ENCODE data around the gene EFNA3.
A peak's percentile ranks its signal among the peaks of the same experiment; 100 is the strongest.

Gene EFNA3

DNA sequence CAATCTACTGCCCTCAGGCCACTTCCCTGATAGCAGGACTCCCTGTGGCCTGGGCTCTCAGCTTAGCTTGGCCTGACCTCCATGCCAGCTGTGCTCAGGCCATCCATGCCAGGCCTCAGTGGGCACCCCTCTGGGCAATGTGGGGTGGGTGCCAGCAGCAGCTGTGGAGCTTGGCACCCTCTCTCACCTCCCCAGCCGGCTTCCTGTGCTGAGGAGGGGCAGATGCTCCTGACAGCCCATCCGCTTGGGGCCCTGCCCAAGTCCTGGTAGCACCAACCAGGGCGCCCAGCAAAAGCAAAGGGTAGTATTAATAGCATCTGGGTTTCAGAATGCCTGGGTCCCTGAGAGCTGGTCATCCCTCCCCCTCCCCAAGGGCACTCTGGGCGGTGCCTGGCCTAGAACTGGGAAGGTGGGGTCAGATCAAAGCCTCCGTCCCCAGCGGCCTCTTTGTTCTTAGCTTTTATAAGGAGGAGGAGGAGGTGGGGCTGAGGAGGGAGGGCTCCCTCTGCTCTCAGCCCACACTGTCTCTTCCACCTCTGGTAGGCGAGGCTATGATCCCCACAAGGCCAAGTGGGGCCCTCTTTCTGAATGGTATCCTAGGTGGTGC lies 9.0 kb upstream of the EFNA3 start:
- Histone ChIP-seq H3K4me3 (ENCODE audit: low read depth, low read length) (no peak overlapping the region), H3K9me3 (ENCODE audit: control insufficient read depth, insufficient read depth, low read depth, low read length) (no peaks in the 10 kb centered on the region), H3K36me3 (ENCODE audit: control insufficient read depth in 2 of 2, insufficient read depth in 1 of 2, low read length in 2 of 2) (peaks cover 0 to 5% of the 10 kb centered on the region in 2 experiments; a peak in 1 of 3 replicates), H3K4me1 (ENCODE audit: control insufficient read depth, insufficient read depth, low read length) (peaks cover 3% of the 10 kb centered on the region), H3K27ac (ENCODE audit: extremely low read depth, low read depth, low read length) (no peak overlapping the region)
- CTCF ChIA-PET: interaction anchor here (0.6 to 8.0 kb wide), 6 partner anchors 8 to 98 kb away, joined by 3 to 66 read pairs (median 6); partner anchors contain the start of gene EFNA3
- POLR2A ChIA-PET: no interaction called here
- TF ChIP-seq TCF7L2 (IDR thresholded peaks at IDR 0.05; ENCODE audit: borderline replicate concordance, low read depth, low read length) (peak; percentile 93), SP7 (tag by site-specific recombination; IDR thresholded peaks at IDR 0.05) (peak; percentile 48; the same call in 1 of the 2 replicates), KLF16 (tag by site-specific recombination; IDR thresholded peaks at IDR 0.05) (peak; percentile 82; the same call in 1 of the 2 replicates), KLF1 (tag by site-specific recombination; IDR thresholded peaks at IDR 0.05) (peak; percentile 98), ZNF571 (tag by site-specific recombination; IDR thresholded peaks at IDR 0.05) (no peak), KLF10 (tag by site-specific recombination; IDR thresholded peaks at IDR 0.05) (peak; percentile 29; the same call in 1 of the 2 replicates), ZNF112 (tag by site-specific recombination; IDR thresholded peaks at IDR 0.05) (no peak), ZFP69B (tag by site-specific recombination; IDR thresholded peaks at IDR 0.05) (0 out of 2 replicates have a peak, but pooled peaks have one; percentile 29), ZNF214 (tag by site-specific recombination; IDR thresholded peaks at IDR 0.05; ENCODE audit: borderline replicate concordance) (no peak), GLIS2 (tag by site-specific recombination; IDR thresholded peaks at IDR 0.05) (peak; percentile 55), WT1 (tag by site-specific recombination; IDR thresholded peaks at IDR 0.05) (peak; percentile 75), ZFHX2 (tag by site-specific recombination; conservative IDR thresholded peaks at IDR 0.05) (peak; percentile 85), ZBTB8A (tag by site-specific recombination; IDR thresholded peaks at IDR 0.05) (0 out of 2 replicates have a peak, but pooled peaks have one; percentile 35), ZNF561 (tag by site-specific recombination; IDR thresholded peaks at IDR 0.05; ENCODE audit: borderline replicate concordance) (0 out of 2 replicates have a peak, but pooled peaks have one; percentile 46), ZIC2 (tag by site-specific recombination; IDR thresholded peaks at IDR 0.05) (peak; percentile 61), SP2 (tag by site-specific recombination; IDR thresholded peaks at IDR 0.05) (peak; percentile 50), GLIS1 (tag by site-specific recombination; IDR thresholded peaks at IDR 0.05) (0 out of 2 replicates have a peak, but pooled peaks have one; percentile 6)
- TF ChIP-seq, protein P1, sequence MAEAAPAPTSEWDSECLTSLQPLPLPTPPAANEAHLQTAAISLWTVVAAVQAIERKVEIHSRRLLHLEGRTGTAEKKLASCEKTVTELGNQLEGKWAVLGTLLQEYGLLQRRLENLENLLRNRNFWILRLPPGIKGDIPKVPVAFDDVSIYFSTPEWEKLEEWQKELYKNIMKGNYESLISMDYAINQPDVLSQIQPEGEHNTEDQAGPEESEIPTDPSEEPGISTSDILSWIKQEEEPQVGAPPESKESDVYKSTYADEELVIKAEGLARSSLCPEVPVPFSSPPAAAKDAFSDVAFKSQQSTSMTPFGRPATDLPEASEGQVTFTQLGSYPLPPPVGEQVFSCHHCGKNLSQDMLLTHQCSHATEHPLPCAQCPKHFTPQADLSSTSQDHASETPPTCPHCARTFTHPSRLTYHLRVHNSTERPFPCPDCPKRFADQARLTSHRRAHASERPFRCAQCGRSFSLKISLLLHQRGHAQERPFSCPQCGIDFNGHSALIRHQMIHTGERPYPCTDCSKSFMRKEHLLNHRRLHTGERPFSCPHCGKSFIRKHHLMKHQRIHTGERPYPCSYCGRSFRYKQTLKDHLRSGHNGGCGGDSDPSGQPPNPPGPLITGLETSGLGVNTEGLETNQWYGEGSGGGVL (tag by site-specific recombination; IDR thresholded peaks at IDR 0.05): peak; percentile 35; the same call in 1 of the 2 replicates
- TF ChIP-seq, protein P2, sequence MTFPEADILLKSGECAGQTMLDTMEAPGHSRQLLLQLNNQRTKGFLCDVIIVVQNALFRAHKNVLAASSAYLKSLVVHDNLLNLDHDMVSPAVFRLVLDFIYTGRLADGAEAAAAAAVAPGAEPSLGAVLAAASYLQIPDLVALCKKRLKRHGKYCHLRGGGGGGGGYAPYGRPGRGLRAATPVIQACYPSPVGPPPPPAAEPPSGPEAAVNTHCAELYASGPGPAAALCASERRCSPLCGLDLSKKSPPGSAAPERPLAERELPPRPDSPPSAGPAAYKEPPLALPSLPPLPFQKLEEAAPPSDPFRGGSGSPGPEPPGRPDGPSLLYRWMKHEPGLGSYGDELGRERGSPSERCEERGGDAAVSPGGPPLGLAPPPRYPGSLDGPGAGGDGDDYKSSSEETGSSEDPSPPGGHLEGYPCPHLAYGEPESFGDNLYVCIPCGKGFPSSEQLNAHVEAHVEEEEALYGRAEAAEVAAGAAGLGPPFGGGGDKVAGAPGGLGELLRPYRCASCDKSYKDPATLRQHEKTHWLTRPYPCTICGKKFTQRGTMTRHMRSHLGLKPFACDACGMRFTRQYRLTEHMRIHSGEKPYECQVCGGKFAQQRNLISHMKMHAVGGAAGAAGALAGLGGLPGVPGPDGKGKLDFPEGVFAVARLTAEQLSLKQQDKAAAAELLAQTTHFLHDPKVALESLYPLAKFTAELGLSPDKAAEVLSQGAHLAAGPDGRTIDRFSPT (tag by site-specific recombination; IDR thresholded peaks at IDR 0.05): peak; percentile 78
- TF ChIP-seq, protein P3, sequence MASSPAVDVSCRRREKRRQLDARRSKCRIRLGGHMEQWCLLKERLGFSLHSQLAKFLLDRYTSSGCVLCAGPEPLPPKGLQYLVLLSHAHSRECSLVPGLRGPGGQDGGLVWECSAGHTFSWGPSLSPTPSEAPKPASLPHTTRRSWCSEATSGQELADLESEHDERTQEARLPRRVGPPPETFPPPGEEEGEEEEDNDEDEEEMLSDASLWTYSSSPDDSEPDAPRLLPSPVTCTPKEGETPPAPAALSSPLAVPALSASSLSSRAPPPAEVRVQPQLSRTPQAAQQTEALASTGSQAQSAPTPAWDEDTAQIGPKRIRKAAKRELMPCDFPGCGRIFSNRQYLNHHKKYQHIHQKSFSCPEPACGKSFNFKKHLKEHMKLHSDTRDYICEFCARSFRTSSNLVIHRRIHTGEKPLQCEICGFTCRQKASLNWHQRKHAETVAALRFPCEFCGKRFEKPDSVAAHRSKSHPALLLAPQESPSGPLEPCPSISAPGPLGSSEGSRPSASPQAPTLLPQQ (tag by site-specific recombination; IDR thresholded peaks at IDR 0.05): 0 out of 2 replicates have a peak, but pooled peaks have one; percentile 28
- TF ChIP-seq, protein P4, sequence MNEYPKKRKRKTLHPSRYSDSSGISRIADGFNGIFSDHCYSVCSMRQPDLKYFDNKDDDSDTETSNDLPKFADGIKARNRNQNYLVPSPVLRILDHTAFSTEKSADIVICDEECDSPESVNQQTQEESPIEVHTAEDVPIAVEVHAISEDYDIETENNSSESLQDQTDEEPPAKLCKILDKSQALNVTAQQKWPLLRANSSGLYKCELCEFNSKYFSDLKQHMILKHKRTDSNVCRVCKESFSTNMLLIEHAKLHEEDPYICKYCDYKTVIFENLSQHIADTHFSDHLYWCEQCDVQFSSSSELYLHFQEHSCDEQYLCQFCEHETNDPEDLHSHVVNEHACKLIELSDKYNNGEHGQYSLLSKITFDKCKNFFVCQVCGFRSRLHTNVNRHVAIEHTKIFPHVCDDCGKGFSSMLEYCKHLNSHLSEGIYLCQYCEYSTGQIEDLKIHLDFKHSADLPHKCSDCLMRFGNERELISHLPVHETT (tag by site-specific recombination; IDR thresholded peaks at IDR 0.05): no peak
- TF ChIP-seq, protein P5, sequence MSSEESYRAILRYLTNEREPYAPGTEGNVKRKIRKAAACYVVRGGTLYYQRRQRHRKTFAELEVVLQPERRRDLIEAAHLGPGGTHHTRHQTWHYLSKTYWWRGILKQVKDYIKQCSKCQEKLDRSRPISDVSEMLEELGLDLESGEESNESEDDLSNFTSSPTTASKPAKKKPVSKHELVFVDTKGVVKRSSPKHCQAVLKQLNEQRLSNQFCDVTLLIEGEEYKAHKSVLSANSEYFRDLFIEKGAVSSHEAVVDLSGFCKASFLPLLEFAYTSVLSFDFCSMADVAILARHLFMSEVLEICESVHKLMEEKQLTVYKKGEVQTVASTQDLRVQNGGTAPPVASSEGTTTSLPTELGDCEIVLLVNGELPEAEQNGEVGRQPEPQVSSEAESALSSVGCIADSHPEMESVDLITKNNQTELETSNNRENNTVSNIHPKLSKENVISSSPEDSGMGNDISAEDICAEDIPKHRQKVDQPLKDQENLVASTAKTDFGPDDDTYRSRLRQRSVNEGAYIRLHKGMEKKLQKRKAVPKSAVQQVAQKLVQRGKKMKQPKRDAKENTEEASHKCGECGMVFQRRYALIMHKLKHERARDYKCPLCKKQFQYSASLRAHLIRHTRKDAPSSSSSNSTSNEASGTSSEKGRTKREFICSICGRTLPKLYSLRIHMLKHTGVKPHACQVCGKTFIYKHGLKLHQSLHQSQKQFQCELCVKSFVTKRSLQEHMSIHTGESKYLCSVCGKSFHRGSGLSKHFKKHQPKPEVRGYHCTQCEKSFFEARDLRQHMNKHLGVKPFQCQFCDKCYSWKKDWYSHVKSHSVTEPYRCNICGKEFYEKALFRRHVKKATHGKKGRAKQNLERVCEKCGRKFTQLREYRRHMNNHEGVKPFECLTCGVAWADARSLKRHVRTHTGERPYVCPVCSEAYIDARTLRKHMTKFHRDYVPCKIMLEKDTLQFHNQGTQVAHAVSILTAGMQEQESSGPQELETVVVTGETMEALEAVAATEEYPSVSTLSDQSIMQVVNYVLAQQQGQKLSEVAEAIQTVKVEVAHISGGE (tag by site-specific recombination; conservative IDR thresholded peaks at IDR 0.05; ENCODE audit: low read depth): no peak
- TF ChIP-seq, protein P6, sequence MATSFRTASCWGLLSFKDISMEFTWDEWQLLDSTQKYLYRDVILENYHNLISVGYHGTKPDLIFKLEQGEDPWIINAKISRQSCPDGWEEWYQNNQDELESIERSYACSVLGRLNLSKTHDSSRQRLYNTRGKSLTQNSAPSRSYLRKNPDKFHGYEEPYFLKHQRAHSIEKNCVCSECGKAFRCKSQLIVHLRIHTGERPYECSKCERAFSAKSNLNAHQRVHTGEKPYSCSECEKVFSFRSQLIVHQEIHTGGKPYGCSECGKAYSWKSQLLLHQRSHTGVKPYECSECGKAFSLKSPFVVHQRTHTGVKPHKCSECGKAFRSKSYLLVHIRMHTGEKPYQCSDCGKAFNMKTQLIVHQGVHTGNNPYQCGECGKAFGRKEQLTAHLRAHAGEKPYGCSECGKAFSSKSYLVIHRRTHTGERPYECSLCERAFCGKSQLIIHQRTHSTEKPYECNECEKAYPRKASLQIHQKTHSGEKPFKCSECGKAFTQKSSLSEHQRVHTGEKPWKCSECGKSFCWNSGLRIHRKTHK (tag by site-specific recombination; IDR thresholded peaks at IDR 0.05): no peak
- TF ChIP-seq, protein P7, sequence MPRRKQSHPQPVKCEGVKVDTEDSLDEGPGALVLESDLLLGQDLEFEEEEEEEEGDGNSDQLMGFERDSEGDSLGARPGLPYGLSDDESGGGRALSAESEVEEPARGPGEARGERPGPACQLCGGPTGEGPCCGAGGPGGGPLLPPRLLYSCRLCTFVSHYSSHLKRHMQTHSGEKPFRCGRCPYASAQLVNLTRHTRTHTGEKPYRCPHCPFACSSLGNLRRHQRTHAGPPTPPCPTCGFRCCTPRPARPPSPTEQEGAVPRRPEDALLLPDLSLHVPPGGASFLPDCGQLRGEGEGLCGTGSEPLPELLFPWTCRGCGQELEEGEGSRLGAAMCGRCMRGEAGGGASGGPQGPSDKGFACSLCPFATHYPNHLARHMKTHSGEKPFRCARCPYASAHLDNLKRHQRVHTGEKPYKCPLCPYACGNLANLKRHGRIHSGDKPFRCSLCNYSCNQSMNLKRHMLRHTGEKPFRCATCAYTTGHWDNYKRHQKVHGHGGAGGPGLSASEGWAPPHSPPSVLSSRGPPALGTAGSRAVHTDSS (tag by site-specific recombination; IDR thresholded peaks at IDR 0.05): peak; percentile 62

All from HEK293 (cell line).